Fibroblast of skin of abdomen (primary cell): ENCODE results near the gene MS4A12. TPM values are rescaled to one million over a fixed set of nuclear protein-coding genes. Genes with fewer than 3 reads are reported as not detected.
"Not testable (repeated sequence)": the region's sequence is repeated elsewhere in the genome, so short reads cannot be mapped to it uniquely, and the experiment has no call there.

ENCODE experiments used
- DNase-seq: peaks from one replicate; pipeline ENCODE4 v3.0.0-alpha.2; 2013
- polyA plus RNA-seq, 2 experiments: library from polyadenylated mRNA; unstranded; fragments of 120-200 nt; gene quantifications; one replicate each; pipeline ENCODE4 v1.2.1, GENCODE V29; 2013; ENCODE audit not compliant: insufficient read length in 2 of 2

The MS4A12 gene
- polyA plus RNA-seq (2013, experiment 1 of 2; ENCODE audit: insufficient read length), result not detected
- not detected for polyA plus RNA-seq (2013, experiment 2 of 2; ENCODE audit: insufficient read length)

GRCh38 chr11:60492488-60493009 is at the start of gene MS4A12:
Gene MS4A12 (plus strand): TSS chr11:60492778. CDS start chr11:60497319, 4,541 bp downstream.
- DNase-seq, result no peak

- DNase-seq, result no peak
Observed at GRCh38 chr11:60447070-60447469, 45.5 kb upstream of the MS4A12 start.

- DNase-seq, result no peak
Observed at GRCh38 chr11:60447846-60448245, 44.7 kb upstream of the MS4A12 start.

GRCh38 chr11:60451185-60451584 is 41.4 kb upstream of the MS4A12 start:
- not testable (repeated sequence) for DNase-seq

- DNase-seq, result no peak
Observed at GRCh38 chr11:60454212-60454611, 38.4 kb upstream of the MS4A12 start.

GRCh38 chr11:60455531-60456042 is 37.0 kb upstream of the MS4A12 start, which contains the start of gene MS4A1:
Gene MS4A1 (plus strand): TSS chr11:60455847. CDS start chr11:60462375, 6,528 bp downstream.
- no peak for DNase-seq

GRCh38 chr11:60457576-60457975 is 35.0 kb upstream of the MS4A12 start:
- DNase-seq, result no peak

GRCh38 chr11:60459345-60459744 is 33.2 kb upstream of the MS4A12 start:
- DNase-seq, result no peak

- no peak for DNase-seq
Observed at GRCh38 chr11:60468829-60469228, 23.7 kb upstream of the MS4A12 start.

GRCh38 chr11:60469723-60470122 is 22.9 kb upstream of the MS4A12 start:
- DNase-seq, result no peak

- no peak for DNase-seq
Observed at GRCh38 chr11:60477035-60477445, 15.5 kb upstream of the MS4A12 start.

- DNase-seq, result no peak
Observed at GRCh38 chr11:60482361-60482760, 10.2 kb upstream of the MS4A12 start.

- DNase-seq, result no peak
Observed at GRCh38 chr11:60485987-60486386, 6.6 kb upstream of the MS4A12 start.

GRCh38 chr11:60493454-60493853 is 876 bp downstream of the MS4A12 start:
- no peak for DNase-seq

GRCh38 chr11:60498399-60498798 is 5.8 kb downstream of the MS4A12 start:
- DNase-seq, result no peak

GRCh38 chr11:60498853-60499252 is 6.3 kb downstream of the MS4A12 start:
- no peak for DNase-seq

GRCh38 chr11:60500276-60500910 is 7.8 kb downstream of the MS4A12 start:
- DNase-seq, result peak; percentile 21

GRCh38 chr11:60502221-60502775 is 9.7 kb downstream of the MS4A12 start:
- DNase-seq, result no peak

- DNase-seq, result no peak
Observed at GRCh38 chr11:60504219-60504905, 11.8 kb downstream of the MS4A12 start.

GRCh38 chr11:60509609-60510008 is 17.0 kb downstream of the MS4A12 start:
- DNase-seq, result not testable (repeated sequence)

- DNase-seq, result not testable (repeated sequence)
Observed at GRCh38 chr11:60510209-60510608, 17.6 kb downstream of the MS4A12 start.

GRCh38 chr11:60511393-60511792 is 18.8 kb downstream of the MS4A12 start:
- no peak for DNase-seq

GRCh38 chr11:60512651-60513225 is 20.2 kb downstream of the MS4A12 start:
- no peak for DNase-seq
